ENCODE data around the gene PAAF1. TPM values are rescaled to one million over a fixed set of nuclear protein-coding genes. Genes with fewer than 3 reads are reported as not detected.

The PAAF1 gene
- total RNA-seq, 4 donors from 2014 or later: 2.2 to 11.8 (median 4.4) TPM

- H3K4me1 ChIP-seq: no peaks in the 10 kb centered on the region
- no peak for DNase-seq
- no peaks in the 10 kb centered on the region for H3K9me3 ChIP-seq
- no peak overlapping the region for H3K4me3 ChIP-seq
- in situ Hi-C loops (cut with MboI; ENCODE audit: low sequenced_read_pairs in 4 of 4): no loop called here
- intact Hi-C loops (cut with DNase I; ENCODE audit: low total_unique reads): no loop called here
- H3K36me3 ChIP-seq: peaks cover 0 to 54% of the 10 kb centered on the region in 2 donors
- no peak overlapping the region for H3K27ac ChIP-seq
- no peak for TF ChIP-seq POLR2A (IDR thresholded peaks at IDR 0.05)
- no peaks in the 10 kb centered on the region for H3K27me3 ChIP-seq
- ATAC-seq: no peak
Observed at GRCh38 chr11:73888244-73888643, 11.4 kb downstream of the PAAF1 start.

- in situ Hi-C loops (cut with MboI; ENCODE audit: low sequenced_read_pairs in 4 of 4): no loop called here
- ATAC-seq: no peak
Observed at GRCh38 chr11:73889019-73889418, 12.2 kb downstream of the PAAF1 start.

GRCh38 chr11:73889536-73889935 lies 12.7 kb downstream of the PAAF1 start:
- DNase-seq (no peak), ATAC-seq (no peak)
- TF ChIP-seq CTCF (IDR thresholded peaks at IDR 0.05 in 4 of 5, conservative IDR thresholded peaks at IDR 0.05 in 1 of 5) (no peak), POLR2A (IDR thresholded peaks at IDR 0.05) (no peak)
- peaks cover 0 to 51% of the 10 kb centered on the region in 2 donors for H3K36me3 ChIP-seq
- H3K27me3 ChIP-seq: no peaks in the 10 kb centered on the region
- in situ Hi-C loops (cut with MboI; ENCODE audit: low sequenced_read_pairs in 4 of 4) (no loop called here), intact Hi-C loops (cut with DNase I; ENCODE audit: low total_unique reads) (no loop called here)
- no peaks in the 10 kb centered on the region for H3K9me3 ChIP-seq
- no peak overlapping the region for H3K4me3 ChIP-seq
- no peaks in the 10 kb centered on the region for H3K4me1 ChIP-seq
- no peak overlapping the region for H3K27ac ChIP-seq

More at GRCh38 chr11:73889019-73889418, 12.2 kb downstream of the PAAF1 start:
- Histone ChIP-seq H3K4me3 (no peak overlapping the region), H3K4me1 (no peaks in the 10 kb centered on the region), H3K27me3 (no peaks in the 10 kb centered on the region), H3K9me3 (no peaks in the 10 kb centered on the region), H3K36me3 (peaks cover 0 to 51% of the 10 kb centered on the region in 2 donors), H3K27ac (no peak overlapping the region)
- no peak for DNase-seq
- intact Hi-C loops (cut with DNase I; ENCODE audit: low total_unique reads): no loop called here
- TF ChIP-seq POLR2A (IDR thresholded peaks at IDR 0.05): no peak
- no peak for TF ChIP-seq CTCF (IDR thresholded peaks at IDR 0.05 in 4 of 5, conservative IDR thresholded peaks at IDR 0.05 in 1 of 5)

- Histone ChIP-seq H3K9me3 (no peaks in the 10 kb centered on the region), H3K27me3 (no peaks in the 10 kb centered on the region), H3K27ac (no peak overlapping the region), H3K4me1 (no peaks in the 10 kb centered on the region), H3K4me3 (no peak overlapping the region), H3K36me3 (peaks cover 0 to 41% of the 10 kb centered on the region in 2 donors)
- ATAC-seq: no peak
- DNase-seq: no peak
- intact Hi-C loops (cut with DNase I; ENCODE audit: low total_unique reads) (no loop called here), in situ Hi-C loops (cut with MboI; ENCODE audit: low sequenced_read_pairs in 4 of 4) (no loop called here)
- no peak for TF ChIP-seq POLR2A (IDR thresholded peaks at IDR 0.05)
- TF ChIP-seq CTCF (IDR thresholded peaks at IDR 0.05 in 4 of 5, conservative IDR thresholded peaks at IDR 0.05 in 1 of 5): no peak
Observed at GRCh38 chr11:73893041-73893440, 16.2 kb downstream of the PAAF1 start.

GRCh38 chr11:73894725-73895335 lies 18.0 kb downstream of the PAAF1 start:
- no peak overlapping the region for H3K27ac ChIP-seq
- no peak for ATAC-seq

More at GRCh38 chr11:73894725-73895335, 18.0 kb downstream of the PAAF1 start:
- intact Hi-C loops (cut with DNase I; ENCODE audit: low total_unique reads) (no loop called here), in situ Hi-C loops (cut with MboI; ENCODE audit: low sequenced_read_pairs in 4 of 4) (no loop called here)
- TF ChIP-seq CTCF (IDR thresholded peaks at IDR 0.05 in 4 of 5, conservative IDR thresholded peaks at IDR 0.05 in 1 of 5): no peak
- TF ChIP-seq POLR2A (IDR thresholded peaks at IDR 0.05): no peak
- no peaks in the 10 kb centered on the region for H3K27me3 ChIP-seq
- H3K36me3 ChIP-seq: peaks cover 0 to 26% of the 10 kb centered on the region in 2 donors
- H3K4me1 ChIP-seq: no peaks in the 10 kb centered on the region
- DNase-seq: no peak
- no peaks in the 10 kb centered on the region for H3K9me3 ChIP-seq
- no peak overlapping the region for H3K4me3 ChIP-seq
